ENCODE measurements around the gene AJM1.

Gene AJM1

DNA sequence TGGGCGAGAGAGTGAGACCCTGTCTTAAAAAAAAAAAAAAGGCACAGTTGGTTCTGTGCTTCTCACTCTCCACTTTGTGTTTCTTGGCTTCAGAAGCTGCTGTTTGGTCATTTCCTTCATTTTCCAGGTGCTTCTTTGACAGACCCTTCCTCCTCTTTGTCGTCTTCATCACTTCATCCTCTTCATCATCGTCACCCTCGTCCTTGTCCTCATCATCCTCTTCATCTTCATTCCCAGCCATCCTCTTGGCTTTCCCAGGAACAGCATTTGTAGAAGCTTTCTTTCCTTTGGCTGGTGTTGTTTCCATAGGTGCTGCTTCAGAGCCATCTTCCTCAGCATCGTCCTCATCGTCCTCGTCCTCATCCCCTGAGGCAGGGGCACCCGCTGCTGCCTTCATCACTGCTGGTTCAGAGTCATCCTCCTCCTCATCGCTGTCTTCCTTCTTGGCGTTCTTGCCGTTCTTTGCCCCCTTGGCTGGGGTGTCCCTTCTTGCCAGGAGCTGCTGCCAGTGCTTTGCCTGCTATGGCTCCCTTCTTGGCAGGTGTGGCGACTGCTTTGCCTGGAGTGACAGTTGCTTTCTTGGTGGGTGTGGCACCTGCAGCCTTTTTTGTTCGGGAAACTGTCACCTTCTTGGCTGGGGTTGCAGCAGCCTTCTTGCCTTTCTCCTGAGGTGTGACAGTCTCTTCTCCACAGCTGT, 27.4 kb upstream of the AJM1 start:
- DNase-seq (ENCODE audit: insufficient read length, low spot score) (no peak), FAIRE-seq (no peak)
- TF ChIP-seq, protein P1, sequence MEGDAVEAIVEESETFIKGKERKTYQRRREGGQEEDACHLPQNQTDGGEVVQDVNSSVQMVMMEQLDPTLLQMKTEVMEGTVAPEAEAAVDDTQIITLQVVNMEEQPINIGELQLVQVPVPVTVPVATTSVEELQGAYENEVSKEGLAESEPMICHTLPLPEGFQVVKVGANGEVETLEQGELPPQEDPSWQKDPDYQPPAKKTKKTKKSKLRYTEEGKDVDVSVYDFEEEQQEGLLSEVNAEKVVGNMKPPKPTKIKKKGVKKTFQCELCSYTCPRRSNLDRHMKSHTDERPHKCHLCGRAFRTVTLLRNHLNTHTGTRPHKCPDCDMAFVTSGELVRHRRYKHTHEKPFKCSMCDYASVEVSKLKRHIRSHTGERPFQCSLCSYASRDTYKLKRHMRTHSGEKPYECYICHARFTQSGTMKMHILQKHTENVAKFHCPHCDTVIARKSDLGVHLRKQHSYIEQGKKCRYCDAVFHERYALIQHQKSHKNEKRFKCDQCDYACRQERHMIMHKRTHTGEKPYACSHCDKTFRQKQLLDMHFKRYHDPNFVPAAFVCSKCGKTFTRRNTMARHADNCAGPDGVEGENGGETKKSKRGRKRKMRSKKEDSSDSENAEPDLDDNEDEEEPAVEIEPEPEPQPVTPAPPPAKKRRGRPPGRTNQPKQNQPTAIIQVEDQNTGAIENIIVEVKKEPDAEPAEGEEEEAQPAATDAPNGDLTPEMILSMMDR (IDR thresholded peaks at IDR 0.05; ENCODE audit: insufficient read depth, missing control alignments): no peak

DNA sequence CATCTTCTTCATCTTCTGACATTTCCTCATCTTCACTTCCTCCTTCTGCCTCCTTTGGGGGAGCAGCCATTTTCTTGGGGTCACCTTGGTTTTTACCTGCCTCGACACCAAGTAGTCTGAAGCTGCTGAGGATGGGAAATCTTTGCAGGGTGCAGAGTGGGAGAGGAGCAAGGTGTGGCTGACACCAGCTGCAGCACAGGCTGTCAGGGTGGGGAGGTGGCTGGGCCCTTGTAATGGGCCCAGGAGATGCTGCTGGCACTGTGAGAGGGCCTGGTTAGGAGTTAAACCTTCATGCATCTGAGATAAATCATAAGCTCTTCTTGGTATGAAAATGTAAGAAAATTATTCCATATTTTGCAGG, 26.9 kb upstream of the AJM1 start:
- DNase-seq (ENCODE audit: insufficient read length, low spot score): no peak
- no peak for FAIRE-seq
- TF ChIP-seq, protein P1 (IDR thresholded peaks at IDR 0.05; ENCODE audit: insufficient read depth, missing control alignments): no peak

DNA sequence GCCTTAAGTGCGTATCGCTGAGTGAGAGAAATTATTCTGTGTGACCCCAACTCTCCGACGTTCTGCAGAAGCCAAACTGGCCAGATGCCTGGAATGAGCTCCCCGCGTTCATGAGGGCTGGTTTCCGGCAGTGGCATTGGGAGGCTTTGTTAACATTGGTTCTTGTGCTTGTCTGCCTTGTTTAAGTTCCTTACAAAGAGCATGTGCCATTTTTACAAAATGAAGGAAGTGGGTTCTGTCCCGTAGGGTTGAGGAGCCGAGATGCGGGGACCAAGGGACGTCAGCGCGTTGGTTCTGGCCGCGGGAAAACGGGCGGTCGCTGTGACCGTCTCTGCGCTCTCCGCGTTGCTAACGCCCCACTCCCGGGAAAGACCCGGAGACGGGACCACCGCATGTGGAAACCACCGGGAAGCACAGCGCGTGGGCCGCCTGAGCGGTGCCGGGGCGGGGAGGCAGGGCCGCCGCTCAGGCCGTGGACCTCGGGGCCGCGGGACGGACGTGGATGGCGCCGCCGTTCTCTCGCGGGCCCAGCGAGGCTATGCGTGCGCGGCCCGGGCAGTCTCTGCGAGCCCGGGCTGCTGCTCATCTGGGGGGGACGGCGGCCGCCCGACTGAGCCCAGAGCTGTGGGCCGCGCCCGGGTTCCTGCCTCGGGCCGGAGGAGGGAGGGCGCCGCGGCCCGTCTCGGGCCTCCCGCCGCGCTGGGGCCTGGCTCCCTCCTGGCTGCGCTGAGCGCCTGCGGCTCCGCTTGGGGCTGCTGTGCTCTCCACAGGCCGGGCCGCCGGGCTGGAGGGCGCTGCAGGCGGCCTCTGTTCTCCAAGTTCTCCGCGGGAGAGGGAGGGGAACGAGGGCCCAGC, 21.1 kb upstream of the AJM1 start:
- FAIRE-seq: no peak
- TF ChIP-seq, protein P1 (IDR thresholded peaks at IDR 0.05; ENCODE audit: insufficient read depth, missing control alignments): no peak
- DNase-seq (ENCODE audit: insufficient read length, low spot score): no peak

DNA sequence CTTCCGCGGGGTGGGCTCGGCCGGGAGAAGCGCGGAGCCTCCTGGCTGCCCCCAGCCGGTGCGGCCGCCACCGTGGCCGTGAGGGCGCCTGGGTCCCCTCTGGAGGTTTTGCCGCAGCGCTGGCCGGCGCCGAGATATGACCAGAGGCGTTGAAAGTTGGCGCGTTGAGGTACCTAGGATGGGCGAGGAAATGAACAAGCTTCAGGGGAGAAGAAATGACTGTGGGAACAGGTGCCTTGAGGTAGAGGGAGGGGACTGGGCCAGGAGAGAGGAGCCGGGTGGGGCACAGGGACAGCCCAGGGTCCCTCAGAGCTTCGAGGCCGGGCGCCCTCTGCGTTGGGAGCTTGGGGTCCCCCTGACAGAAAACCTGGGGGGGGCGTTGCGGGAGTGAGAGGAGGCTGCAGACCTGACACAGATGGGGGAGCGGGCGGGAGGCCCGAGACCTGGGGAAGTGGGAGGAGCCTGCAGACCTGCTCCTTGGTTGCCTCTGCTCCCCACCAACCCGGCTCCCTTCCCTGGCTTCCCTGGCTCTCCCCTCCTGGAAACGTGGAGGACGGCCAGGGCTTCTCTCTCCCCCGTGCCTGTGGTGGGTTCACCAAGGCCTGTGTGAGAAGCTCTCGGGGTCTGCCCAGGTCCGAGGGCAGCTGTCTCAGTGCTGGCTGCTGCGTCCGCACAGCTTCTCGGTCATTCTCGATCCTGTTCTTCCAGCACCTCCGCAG, 20.3 kb upstream of the AJM1 start:
- no peak for FAIRE-seq
- DNase-seq (ENCODE audit: insufficient read length, low spot score): no peak
- TF ChIP-seq, protein P1 (IDR thresholded peaks at IDR 0.05; ENCODE audit: insufficient read depth, missing control alignments): no peak

DNA sequence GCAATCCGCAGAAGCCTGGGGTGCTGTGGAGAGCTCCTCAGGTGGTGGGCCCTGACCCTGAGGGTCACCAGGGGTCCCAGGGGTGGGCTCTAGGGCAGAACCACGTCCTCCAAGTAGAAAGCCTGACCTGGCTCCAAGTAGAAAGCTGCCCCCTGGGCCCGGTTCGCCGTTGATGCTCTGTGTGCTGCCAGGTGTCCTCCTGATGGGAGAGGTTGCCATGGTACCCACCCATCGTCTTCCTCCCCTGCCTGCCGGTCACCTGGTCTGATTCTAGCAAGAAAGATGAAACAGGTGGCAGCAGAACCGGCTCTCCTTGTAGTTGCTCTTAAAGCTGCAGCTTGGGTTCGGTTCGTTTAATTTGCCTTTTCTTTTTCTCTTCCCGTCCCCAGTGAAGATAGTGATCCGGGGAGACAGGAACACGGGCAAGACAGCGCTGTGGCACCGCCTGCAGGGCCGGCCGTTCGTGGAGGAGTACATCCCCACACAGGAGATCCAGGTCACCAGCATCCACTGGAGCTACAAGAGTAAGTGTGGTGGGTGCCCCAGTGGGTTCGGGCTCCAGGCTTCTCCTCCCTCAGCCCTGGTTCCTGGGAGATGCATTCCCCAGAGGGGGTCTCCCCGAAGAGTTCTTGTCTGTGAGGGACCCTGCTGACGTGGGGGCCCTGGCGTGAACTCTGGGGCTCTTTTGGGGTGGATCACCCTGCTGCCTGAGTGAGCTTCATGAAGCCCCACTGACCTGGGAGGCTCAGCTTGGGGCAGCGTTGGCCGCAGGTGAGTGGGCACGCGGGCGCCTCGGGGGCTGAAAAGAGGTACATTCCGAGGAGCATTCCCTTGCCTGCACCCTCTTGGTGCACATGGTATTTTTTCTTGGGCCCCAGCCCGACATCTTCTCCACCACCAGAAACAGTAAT, 18.9 kb upstream of the AJM1 start:
- DNase-seq (ENCODE audit: insufficient read length, low spot score): no peak
- FAIRE-seq: no peak
- TF ChIP-seq, protein P1 (IDR thresholded peaks at IDR 0.05; ENCODE audit: insufficient read depth, missing control alignments): no peak

DNA sequence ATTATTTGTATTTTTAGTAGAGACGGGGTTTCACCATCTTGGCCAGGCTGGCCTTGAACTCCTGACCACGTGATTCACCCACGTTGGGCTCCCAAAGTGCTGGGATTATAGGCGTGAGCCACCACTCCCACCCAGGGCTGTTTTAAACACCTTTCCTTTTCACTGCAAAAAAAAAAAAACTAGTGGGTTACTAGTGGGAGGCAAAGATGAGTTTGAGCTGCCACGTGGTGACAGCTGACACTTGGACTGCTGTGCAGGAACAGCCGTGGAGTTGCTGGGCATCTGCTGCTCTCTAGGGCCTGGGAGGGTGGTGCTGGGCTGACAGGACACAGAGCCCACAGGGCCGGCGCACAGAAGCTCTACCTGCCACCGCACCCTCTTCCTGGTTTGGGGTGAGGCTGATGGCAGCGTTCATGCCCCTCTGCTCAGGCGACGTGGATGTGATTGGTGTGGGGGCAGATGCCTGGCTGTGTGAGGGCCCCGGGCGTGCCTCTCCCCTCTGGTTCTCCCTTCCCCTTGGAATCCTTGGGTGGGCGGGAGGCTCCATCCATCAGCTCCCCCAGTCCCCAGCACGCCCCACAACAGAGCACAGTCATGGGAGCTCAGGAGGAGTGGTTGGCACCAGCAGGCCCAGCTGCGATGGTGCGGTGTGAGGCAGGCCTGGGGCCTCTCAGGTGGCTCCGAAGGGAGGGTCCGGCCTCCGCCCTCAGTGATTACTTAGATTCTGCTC, 17.6 kb upstream of the AJM1 start:
- FAIRE-seq (no peak), DNase-seq (ENCODE audit: insufficient read length, low spot score) (no peak)
- TF ChIP-seq, protein P1 (IDR thresholded peaks at IDR 0.05; ENCODE audit: insufficient read depth, missing control alignments): no peak

Data from D721Med (cell line).